Trophoblast cell (in vitro differentiated cells and primary cell): ENCODE results near the gene OAS1.

Source experiments
- DNase-seq, 2 donors: peaks; one replicate each; pipeline ENCODE4 v3.0.0-alpha.2; 2016
- H2AFZ ChIP-seq: 2 replicates; pipeline ENCODE4 v1.6.1; 2013; ENCODE audit warnings: low read length, moderate library complexity, mild to moderate bottlenecking; ENCODE audit not compliant: insufficient read depth, poor library complexity
- H2AK5ac ChIP-seq: 2 replicates; pipeline ENCODE4 v1.6.1; 2013; ENCODE audit warnings: mild to moderate bottlenecking, low read length
- H2BK120ac ChIP-seq: 2 replicates; pipeline ENCODE4 v1.6.1; 2013; ENCODE audit warnings: low read length, mild to moderate bottlenecking, moderate library complexity; ENCODE audit not compliant: insufficient read depth, poor library complexity
- H2BK12ac ChIP-seq: 2 replicates; pipeline ENCODE4 v1.6.1; 2013; ENCODE audit warnings: mild to moderate bottlenecking, low read length, moderate library complexity
- H2BK5ac ChIP-seq: 2 replicates; pipeline ENCODE4 v1.6.1; 2013; ENCODE audit warnings: low read length, low read depth, moderate library complexity, mild to moderate bottlenecking; ENCODE audit not compliant: poor library complexity
- H3K14ac ChIP-seq: 2 replicates; pipeline ENCODE4 v1.6.1; 2013; ENCODE audit warnings: mild to moderate bottlenecking, low read length
- H3K18ac ChIP-seq: 2 replicates; pipeline ENCODE4 v1.6.1; 2013; ENCODE audit warnings: mild to moderate bottlenecking, low read length
- H3K23ac ChIP-seq: 2 replicates; pipeline ENCODE4 v1.6.1; 2013; ENCODE audit warnings: low read length
- H3K27ac ChIP-seq: 2 replicates; pipeline ENCODE4 v1.5.1; 2013; ENCODE audit warnings: low read depth, mild to moderate bottlenecking, inconsistent platforms, low read length, moderate library complexity
- H3K27me3 ChIP-seq: 2 replicates; pipeline ENCODE4 v1.6.1; 2013; ENCODE audit warnings: inconsistent platforms, mild to moderate bottlenecking, low read length, moderate library complexity; ENCODE audit not compliant: insufficient read depth
- H3K36me3 ChIP-seq, 2 experiments: 1 replicate in 1 of 2; 2 replicates in 1 of 2; pipeline ENCODE4 v1.6.1; 2013; ENCODE audit warnings: low read length in 2 of 2, mild to moderate bottlenecking in 2 of 2, moderate library complexity in 1 of 2; ENCODE audit not compliant: insufficient read depth in 2 of 2, control insufficient read depth in 1 of 2
- H3K4ac ChIP-seq: 2 replicates; pipeline ENCODE4 v1.6.1; 2013; ENCODE audit warnings: low read depth, mild to moderate bottlenecking, low read length, moderate library complexity
- H3K4me1 ChIP-seq, 2 experiments: 1 replicate in 1 of 2; 2 replicates in 1 of 2; pipeline ENCODE4 v1.6.1; 2013; ENCODE audit warnings: low read length in 2 of 2, mild to moderate bottlenecking in 2 of 2, moderate library complexity in 1 of 2; ENCODE audit not compliant: insufficient read depth in 2 of 2, control insufficient read depth in 1 of 2
- H3K4me2 ChIP-seq: 2 replicates; pipeline ENCODE4 v1.6.1; 2013; ENCODE audit warnings: inconsistent platforms, mild to moderate bottlenecking, low read length, moderate library complexity
- H3K4me3 ChIP-seq: 2 replicates; pipeline ENCODE4 v1.5.1; 2013; ENCODE audit warnings: mild to moderate bottlenecking, low read depth, low read length, inconsistent platforms
- H3K79me1 ChIP-seq: one replicate; pipeline ENCODE4 v1.6.1; 2013; ENCODE audit warnings: low read length
- H3K79me2 ChIP-seq: 2 replicates; pipeline ENCODE4 v1.6.1; 2013; ENCODE audit warnings: low read length, mild to moderate bottlenecking; ENCODE audit not compliant: control insufficient read depth, insufficient read depth, poor library complexity
- H3K9ac ChIP-seq: 2 replicates; pipeline ENCODE4 v1.6.1; 2013; ENCODE audit warnings: mild to moderate bottlenecking, low read length
- H3K9me3 ChIP-seq: 2 replicates; pipeline ENCODE4 v1.6.1; 2013; ENCODE audit warnings: low read depth, mild to moderate bottlenecking, control low read depth, inconsistent platforms, low read length; ENCODE audit not compliant: insufficient read depth
- H4K12ac ChIP-seq: 2 replicates; pipeline ENCODE4 v1.6.1; 2013; ENCODE audit warnings: low read depth, mild to moderate bottlenecking, low read length, moderate library complexity
- H4K8ac ChIP-seq: 2 replicates; pipeline ENCODE4 v1.6.1; 2013; ENCODE audit warnings: low read depth, mild to moderate bottlenecking, low read length, moderate library complexity
- H4K91ac ChIP-seq: one replicate; pipeline ENCODE4 v1.6.1; 2013; ENCODE audit warnings: low read depth, mild to moderate bottlenecking, low read length, moderate library complexity
- WGBS: extraction: QIAGEN DNeasy Blood & Tissue Kit; methylation state at CpG from one replicate; pipeline ENCODE4 v1.1.7; 2013; ENCODE audit warnings: missing lambda C conversion rate; ENCODE audit not compliant: insufficient read length, insufficient coverage; ENCODE audit errors: extremely low coverage; 5-methylcytosine and 5-hydroxymethylcytosine counted together

Gene OAS1

GRCh38 chr12:112964067-112964670, 57.4 kb downstream of the OAS1 start:
- Histone ChIP-seq H3K9me3 (peaks cover 3% of the 10 kb centered on the region), H3K18ac (no peak overlapping the region), H3K4me3 (no peak overlapping the region), H3K4me1 (no peaks in the 10 kb centered on the region), H4K8ac (no peak overlapping the region), H2BK12ac (no peak overlapping the region), H3K36me3 (no peaks in the 10 kb centered on the region), H2AK5ac (no peak overlapping the region), H3K14ac (no peak overlapping the region), H3K27me3 (no peaks in the 10 kb centered on the region), H3K4ac (no peak overlapping the region), H2AFZ (no peak overlapping the region), H2BK120ac (no peak overlapping the region), H3K27ac (no peak overlapping the region), H3K9ac (no peak overlapping the region), H3K4me2 (no peak overlapping the region), H3K23ac (no peak overlapping the region), H4K12ac (no peak overlapping the region), H3K79me2 (no peaks in the 10 kb centered on the region), H3K79me1 (no peaks in the 10 kb centered on the region), H4K91ac (no peak overlapping the region), H2BK5ac (no peak overlapping the region)
- DNase-seq, result no peak
- WGBS, result no CpG with 5 or more reads among the region's 6 CpGs

GRCh38 chr12:112964915-112965314, 58.2 kb downstream of the OAS1 start:
- H3K23ac ChIP-seq, result no peak overlapping the region
- no peak for DNase-seq
- H2BK12ac ChIP-seq, result no peak overlapping the region
- H3K79me2 ChIP-seq, result no peaks in the 10 kb centered on the region
- H3K14ac ChIP-seq, result no peak overlapping the region
- H3K4ac ChIP-seq, result no peak overlapping the region
- no peak overlapping the region for H4K91ac ChIP-seq
- no peaks in the 10 kb centered on the region for H3K27me3 ChIP-seq
- no peaks in the 10 kb centered on the region for H3K36me3 ChIP-seq
- no CpG with 5 or more reads among the region's 4 CpGs for WGBS
- H3K4me2 ChIP-seq, result no peak overlapping the region
- H2AK5ac ChIP-seq, result no peak overlapping the region
- no peaks in the 10 kb centered on the region for H3K4me1 ChIP-seq
- no peak overlapping the region for H3K27ac ChIP-seq
- no peak overlapping the region for H4K12ac ChIP-seq
- no peaks in the 10 kb centered on the region for H3K79me1 ChIP-seq
- H2BK5ac ChIP-seq, result no peak overlapping the region
- H3K4me3 ChIP-seq, result no peak overlapping the region
- H2AFZ ChIP-seq, result no peak overlapping the region
- H3K9me3 ChIP-seq, result peaks cover 3% of the 10 kb centered on the region
- H2BK120ac ChIP-seq, result no peak overlapping the region
- no peak overlapping the region for H4K8ac ChIP-seq
- H3K18ac ChIP-seq, result no peak overlapping the region
- H3K9ac ChIP-seq, result no peak overlapping the region

- Histone ChIP-seq H3K9me3 (peaks cover 3% of the 10 kb centered on the region), H3K4me3 (no peak overlapping the region), H2BK5ac (no peak overlapping the region), H3K18ac (no peak overlapping the region), H3K4me2 (no peak overlapping the region), H3K36me3 (no peaks in the 10 kb centered on the region), H3K79me1 (no peaks in the 10 kb centered on the region), H3K79me2 (no peaks in the 10 kb centered on the region), H3K4me1 (no peaks in the 10 kb centered on the region), H2AFZ (no peak overlapping the region), H3K27ac (no peak overlapping the region), H2BK12ac (no peak overlapping the region), H3K27me3 (no peaks in the 10 kb centered on the region), H4K91ac (no peak overlapping the region), H3K23ac (no peak overlapping the region), H4K8ac (no peak overlapping the region), H3K14ac (no peak overlapping the region), H3K9ac (no peak overlapping the region), H2AK5ac (no peak overlapping the region), H3K4ac (no peak overlapping the region), H2BK120ac (no peak overlapping the region), H4K12ac (no peak overlapping the region)
- no CpG with 5 or more reads among the region's 15 CpGs for WGBS
- DNase-seq, result no peak
These were observed 58.9 kb downstream of the OAS1 start for GRCh38 chr12:112965643-112966042.

DNA sequence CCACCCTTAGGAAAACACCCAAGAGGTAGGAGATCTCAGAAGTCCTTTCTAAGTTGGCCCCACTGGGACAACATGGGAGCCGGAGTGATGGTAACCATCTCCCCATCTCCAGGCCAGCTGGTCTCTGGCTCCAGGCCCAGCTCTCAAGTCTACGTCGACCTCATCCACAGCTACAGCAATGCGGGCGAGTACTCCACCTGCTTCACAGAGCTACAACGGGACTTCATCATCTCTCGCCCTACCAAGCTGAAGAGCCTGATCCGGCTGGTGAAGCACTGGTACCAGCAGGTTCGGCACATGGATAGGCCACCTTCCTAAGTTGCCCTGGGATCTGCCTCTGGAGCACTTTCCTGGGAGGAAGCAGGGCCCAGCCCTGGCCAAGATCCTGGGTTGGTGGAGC, 60.5 kb downstream of the OAS1 start:
- Histone ChIP-seq H3K14ac (no peak overlapping the region), H2BK12ac (no peak overlapping the region), H3K4me3 (no peak overlapping the region), H2BK5ac (no peak overlapping the region), H3K9ac (no peak overlapping the region), H3K36me3 (no peaks in the 10 kb centered on the region), H3K4me2 (no peak overlapping the region), H3K79me2 (no peaks in the 10 kb centered on the region), H3K9me3 (no peaks in the 10 kb centered on the region), H2BK120ac (no peak overlapping the region), H3K79me1 (no peaks in the 10 kb centered on the region), H3K23ac (no peak overlapping the region), H3K27me3 (no peaks in the 10 kb centered on the region), H3K18ac (no peak overlapping the region), H3K4ac (no peak overlapping the region), H2AK5ac (no peak overlapping the region), H3K27ac (no peak overlapping the region), H4K12ac (no peak overlapping the region), H3K4me1 (no peaks in the 10 kb centered on the region), H4K91ac (no peak overlapping the region), H4K8ac (no peak overlapping the region), H2AFZ (no peak overlapping the region)
- WGBS, result no CpG with 5 or more reads among the region's 9 CpGs
- DNase-seq, result no peak
